ENCODE results near the gene TSPO2. TPM values are rescaled to one million over a fixed set of nuclear protein-coding genes. Genes with fewer than 3 reads are reported as not detected.

TSPO2 gene, protein sequence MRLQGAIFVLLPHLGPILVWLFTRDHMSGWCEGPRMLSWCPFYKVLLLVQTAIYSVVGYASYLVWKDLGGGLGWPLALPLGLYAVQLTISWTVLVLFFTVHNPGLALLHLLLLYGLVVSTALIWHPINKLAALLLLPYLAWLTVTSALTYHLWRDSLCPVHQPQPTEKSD
- not detected for total RNA-seq

DNA sequence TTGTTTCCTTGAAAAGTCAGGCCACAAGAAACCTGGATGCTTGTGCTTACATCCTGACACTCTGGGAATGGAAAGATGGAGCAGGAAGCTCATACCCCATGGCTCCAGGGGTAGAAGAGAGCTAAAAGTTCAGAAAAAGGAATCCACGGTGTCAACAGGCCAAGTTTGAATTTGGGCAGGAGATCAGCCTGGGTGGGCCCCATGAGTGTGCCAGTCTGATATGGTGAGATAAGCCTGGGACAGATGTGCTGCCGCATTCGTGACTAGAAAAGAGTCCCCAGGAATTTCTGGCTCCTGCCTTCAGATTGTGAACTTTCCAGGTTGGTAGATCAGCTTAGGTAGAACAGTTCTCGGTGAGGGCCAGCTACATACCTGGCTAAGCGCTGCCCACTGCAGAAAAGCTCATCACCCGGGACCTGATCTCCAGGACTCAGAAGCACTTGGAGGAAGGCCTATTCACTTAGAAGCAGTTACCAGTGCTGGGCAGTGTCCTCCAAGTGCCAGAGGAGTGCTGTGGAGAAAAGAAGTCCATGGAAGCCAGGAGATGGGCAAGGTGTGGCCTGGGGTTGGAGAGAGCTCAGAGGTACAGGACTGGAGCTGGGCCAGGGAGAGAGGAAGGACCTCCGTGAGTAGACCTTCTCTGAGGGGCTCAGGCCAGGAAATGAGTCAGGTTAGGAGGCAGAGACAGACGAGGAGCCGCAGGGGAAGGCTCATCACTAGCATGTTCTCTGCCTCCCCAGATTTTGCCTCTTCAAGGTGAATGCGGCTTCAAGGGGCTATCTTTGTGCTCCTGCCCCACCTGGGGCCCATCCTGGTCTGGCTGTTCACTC, at the start of gene TSPO2:
Gene TSPO2, plus strand, starts transcription at position 242 of the 830 bp plus-strand sequence. Its CDS starts 519 bp downstream, at position 761.
- DNase-seq = no peak
- Histone ChIP-seq H3K4me1 (peaks cover 19 to 22% of the 10 kb centered on the region in 2 donors), H3K27ac (peak within 1 kb of the TSS in 1 of 4 donors; percentile 21), H3K4me3 (no peak within 1 kb of the TSS), H3K27me3 (no peaks in the 10 kb centered on the region), H3K9me3 (no peaks in the 10 kb centered on the region), H3K36me3 (no peaks in the 10 kb centered on the region)
- in situ Hi-C loops (cut with MboI; ENCODE audit: low sequenced_read_pairs in 4 of 4) (loop anchor here in 1 of 4 donors (25.0 kb wide), 1 partner anchor 1055 kb away; no protein-coding TSS in a partner anchor), intact Hi-C loops (cut with DNase I; ENCODE audit: low total_unique reads) (no loop called here)
- no peak for TF ChIP-seq POLR2A (IDR thresholded peaks at IDR 0.05)
- TF ChIP-seq, protein P1, sequence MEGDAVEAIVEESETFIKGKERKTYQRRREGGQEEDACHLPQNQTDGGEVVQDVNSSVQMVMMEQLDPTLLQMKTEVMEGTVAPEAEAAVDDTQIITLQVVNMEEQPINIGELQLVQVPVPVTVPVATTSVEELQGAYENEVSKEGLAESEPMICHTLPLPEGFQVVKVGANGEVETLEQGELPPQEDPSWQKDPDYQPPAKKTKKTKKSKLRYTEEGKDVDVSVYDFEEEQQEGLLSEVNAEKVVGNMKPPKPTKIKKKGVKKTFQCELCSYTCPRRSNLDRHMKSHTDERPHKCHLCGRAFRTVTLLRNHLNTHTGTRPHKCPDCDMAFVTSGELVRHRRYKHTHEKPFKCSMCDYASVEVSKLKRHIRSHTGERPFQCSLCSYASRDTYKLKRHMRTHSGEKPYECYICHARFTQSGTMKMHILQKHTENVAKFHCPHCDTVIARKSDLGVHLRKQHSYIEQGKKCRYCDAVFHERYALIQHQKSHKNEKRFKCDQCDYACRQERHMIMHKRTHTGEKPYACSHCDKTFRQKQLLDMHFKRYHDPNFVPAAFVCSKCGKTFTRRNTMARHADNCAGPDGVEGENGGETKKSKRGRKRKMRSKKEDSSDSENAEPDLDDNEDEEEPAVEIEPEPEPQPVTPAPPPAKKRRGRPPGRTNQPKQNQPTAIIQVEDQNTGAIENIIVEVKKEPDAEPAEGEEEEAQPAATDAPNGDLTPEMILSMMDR (IDR thresholded peaks at IDR 0.05 in 4 of 5, conservative IDR thresholded peaks at IDR 0.05 in 1 of 5) = no peak
- no peak for ATAC-seq

- intact Hi-C loops (cut with DNase I; ENCODE audit: low total_unique reads) = no loop called here
- Histone ChIP-seq H3K9me3 (no peaks in the 10 kb centered on the region), H3K36me3 (no peaks in the 10 kb centered on the region), H3K4me1 (peaks cover 10 to 12% of the 10 kb centered on the region in 2 donors), H3K4me3 (no peak overlapping the region), H3K27me3 (no peaks in the 10 kb centered on the region), H3K27ac (no peak overlapping the region)
- in situ Hi-C loops (cut with MboI; ENCODE audit: low sequenced_read_pairs in 4 of 4) = no loop called here
- no peak for DNase-seq
- no peak for ATAC-seq
- TF ChIP-seq, protein P1 (IDR thresholded peaks at IDR 0.05 in 4 of 5, conservative IDR thresholded peaks at IDR 0.05 in 1 of 5) = no peak
- TF ChIP-seq POLR2A (IDR thresholded peaks at IDR 0.05) = no peak
Measured at GRCh38 chr6:40992746-40993145, 49.5 kb upstream of the TSPO2 start.

GRCh38 chr6:40996591-40997233, 45.6 kb upstream of the TSPO2 start:
- no peaks in the 10 kb centered on the region for H3K27me3 ChIP-seq
- no peaks in the 10 kb centered on the region for H3K9me3 ChIP-seq
- H3K4me3 ChIP-seq = no peak overlapping the region
- TF ChIP-seq, protein P1 (IDR thresholded peaks at IDR 0.05 in 4 of 5, conservative IDR thresholded peaks at IDR 0.05 in 1 of 5) = no peak
- TF ChIP-seq POLR2A (IDR thresholded peaks at IDR 0.05) = no peak
- peaks cover 27 to 29% of the 10 kb centered on the region in 2 donors for H3K4me1 ChIP-seq
- DNase-seq (no peak), ATAC-seq (no peak)
- in situ Hi-C loops (cut with MboI; ENCODE audit: low sequenced_read_pairs in 4 of 4) = no loop called here
- intact Hi-C loops (cut with DNase I; ENCODE audit: low total_unique reads) = loop anchor here (5.0 kb wide), 1 partner anchor 59 kb away; no protein-coding TSS in a partner anchor
- peak overlapping the region; percentile 21 to 78 (median 61) for H3K27ac ChIP-seq
- H3K36me3 ChIP-seq = no peaks in the 10 kb centered on the region

DNA sequence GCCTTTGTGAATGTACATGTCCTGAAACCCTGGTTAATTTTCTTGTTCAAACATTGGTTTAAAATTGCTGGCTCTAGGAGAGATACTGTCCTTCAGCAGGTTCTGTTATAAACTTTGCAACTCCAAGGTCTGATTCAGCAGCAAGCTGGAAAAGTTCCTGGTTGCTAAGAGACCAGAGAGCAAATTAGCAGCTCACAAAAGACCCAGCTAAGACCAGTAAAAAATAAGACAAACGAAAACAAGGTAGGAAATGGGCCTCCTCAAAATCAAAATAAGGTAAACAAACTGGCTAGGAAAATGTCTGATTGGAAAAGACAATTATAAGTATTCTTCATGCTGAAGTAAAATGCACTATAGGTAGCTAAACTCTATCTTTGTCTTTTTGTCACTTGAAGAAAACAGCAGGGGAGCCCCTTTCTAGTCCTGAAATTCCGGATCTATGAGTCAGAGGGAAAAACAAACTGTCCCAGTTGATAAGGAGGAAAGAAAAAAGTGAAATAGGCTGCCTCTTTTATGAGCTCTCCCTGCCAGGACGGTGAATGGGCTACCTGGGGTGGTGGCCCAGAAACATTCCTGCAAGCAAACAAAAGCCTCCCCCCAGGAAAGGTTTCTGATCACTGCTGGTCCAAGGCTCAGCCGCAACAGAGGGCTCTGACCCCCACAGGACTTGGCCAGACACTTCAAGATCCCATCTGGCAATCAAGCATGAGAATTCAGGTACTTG, 44.9 kb upstream of the TSPO2 start:
- TF ChIP-seq, protein P1 (IDR thresholded peaks at IDR 0.05 in 4 of 5, conservative IDR thresholded peaks at IDR 0.05 in 1 of 5) = no peak
- TF ChIP-seq POLR2A (IDR thresholded peaks at IDR 0.05) = no peak
- H3K27me3 ChIP-seq = no peaks in the 10 kb centered on the region
- in situ Hi-C loops (cut with MboI; ENCODE audit: low sequenced_read_pairs in 4 of 4) (no loop called here), intact Hi-C loops (cut with DNase I; ENCODE audit: low total_unique reads) (loop anchor here (5.0 kb wide), 1 partner anchor 60 kb away; no protein-coding TSS in a partner anchor)
- H3K27ac ChIP-seq = peak overlapping the region; percentile 21 to 78 (median 61)
- H3K36me3 ChIP-seq = no peaks in the 10 kb centered on the region
- DNase-seq (no peak), ATAC-seq (no peak)
- H3K4me3 ChIP-seq = no peak overlapping the region
- H3K9me3 ChIP-seq = no peaks in the 10 kb centered on the region
- peaks cover 34 to 35% of the 10 kb centered on the region in 2 donors for H3K4me1 ChIP-seq

Measured in gastrocnemius medialis (tissue), 4 donors.